GM19438 (cell line): ENCODE measurements around the gene PRAC2.
"Not testable (repeated sequence)": the region's sequence is repeated elsewhere in the genome, so short reads cannot be mapped to it uniquely, and the experiment has no call there.

Experiments
- ATAC-seq: cut with Tn5 transposase; IDR thresholded peaks from one replicate; pipeline ENCODE4 v1.9.1; 2021; ENCODE audit warnings: low read depth; ENCODE audit not compliant: unreplicated experiment

PRAC2 gene

GRCh38 chr17:48722915-48723422 lies at the start of gene PRAC2:
TSS of gene PRAC2 (plus strand) at chr17:48723185. CDS start at chr17:48724411, 1,226 bp downstream.
- ATAC-seq: no peak

- no peak for ATAC-seq
These were observed 45.9 kb upstream of the PRAC2 start for GRCh38 chr17:48676963-48677558.

GRCh38 chr17:48678141-48678971 lies 44.6 kb upstream of the PRAC2 start:
- ATAC-seq: no peak

- ATAC-seq: no peak
These were observed 43.4 kb upstream of the PRAC2 start for GRCh38 chr17:48679385-48680096.

GRCh38 chr17:48681609-48682008 lies 41.4 kb upstream of the PRAC2 start:
- ATAC-seq: no peak

- no peak for ATAC-seq
These were observed 32.3 kb upstream of the PRAC2 start for GRCh38 chr17:48690655-48691054.

- no peak for ATAC-seq
These were observed 30.9 kb upstream of the PRAC2 start for GRCh38 chr17:48692049-48692448.

- no peak for ATAC-seq
These were observed 29.8 kb upstream of the PRAC2 start for GRCh38 chr17:48693178-48693577.

- no peak for ATAC-seq
These were observed 21.0 kb upstream of the PRAC2 start for GRCh38 chr17:48701864-48702532.

- no peak for ATAC-seq
These were observed 18.4 kb upstream of the PRAC2 start for GRCh38 chr17:48704361-48705248.

GRCh38 chr17:48711128-48711527 lies 11.9 kb upstream of the PRAC2 start:
- ATAC-seq: no peak

- ATAC-seq: no peak
These were observed 7.2 kb upstream of the PRAC2 start for GRCh38 chr17:48715496-48716399.

GRCh38 chr17:48716549-48716948 lies 6.4 kb upstream of the PRAC2 start:
- ATAC-seq: not testable (repeated sequence)

- no peak for ATAC-seq
These were observed 5.4 kb upstream of the PRAC2 start for GRCh38 chr17:48717367-48718226.

- ATAC-seq: no peak
These were observed 4.7 kb upstream of the PRAC2 start for GRCh38 chr17:48718227-48718760.

GRCh38 chr17:48718761-48719641 lies 4.0 kb upstream of the PRAC2 start:
- ATAC-seq: no peak
